ENCODE data around the gene PGM1. TPM values are rescaled to one million over a fixed set of nuclear protein-coding genes. Genes with fewer than 3 reads are reported as not detected.

PGM1 gene
- total RNA-seq, 1 experiment from 2014 or later = 101 TPM

DNA sequence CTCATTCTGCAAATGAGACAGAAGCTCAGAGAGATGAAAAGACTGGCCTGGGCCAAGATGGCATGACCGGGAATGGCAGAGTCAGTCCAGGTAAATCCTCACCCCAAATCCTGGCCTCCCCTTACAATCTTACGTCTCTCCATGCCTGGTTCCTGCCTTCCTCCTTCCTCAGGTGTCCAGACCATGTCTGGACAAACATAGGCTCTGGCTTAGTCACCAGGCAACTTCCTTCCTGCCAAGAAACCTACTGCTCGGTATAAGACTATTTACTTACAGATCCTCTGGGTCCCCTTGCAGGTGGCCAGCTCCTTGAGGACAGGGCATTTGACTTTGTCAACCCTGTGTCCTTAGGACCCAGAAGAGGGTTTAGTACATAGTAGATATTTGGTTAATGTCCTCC lies 111.2 kb downstream of the PGM1 start:
- Histone ChIP-seq H2AFZ (0 out of 2 replicates have a peak overlapping the region, but pooled peaks have one; percentile 5), H3K4me1 (replicated peaks; ENCODE audit: insufficient read depth) (peaks cover 37% of the 10 kb centered on the region), H4K20me1 (ENCODE audit: insufficient read depth) (no peaks in the 10 kb centered on the region), H3K9me2 (ENCODE audit: insufficient read depth) (no peaks in the 10 kb centered on the region), H3K79me2 (ENCODE audit: low read depth) (no peaks in the 10 kb centered on the region), H3K9me3 (ENCODE audit: insufficient read depth, low read depth) (no peaks in the 10 kb centered on the region; the same call in 1 of the 2 replicates), H3F3A (ENCODE audit: insufficient read depth, low read depth) (no peaks in the 10 kb centered on the region), H3K27me3 (ENCODE audit: insufficient read depth, low read depth) (no peaks in the 10 kb centered on the region), H3K27ac (no peak overlapping the region), H3K4me2 (peak overlapping the region; percentile 44), H3K36me3 (ENCODE audit: low read depth) (no peaks in the 10 kb centered on the region), H3K4me3 (no peak overlapping the region)
- BruUV-seq (replicated peaks) = no TSS peak
- DNase-seq = peak; percentile 31 to 76
- POLR2A ChIA-PET (ENCODE audit: unreplicated experiment) = interaction anchor here (0.5 kb wide), 1 partner anchor 1583 kb away, joined by 4 read pairs; no protein-coding TSS in a partner anchor
- intact Hi-C loops (cut with micrococcal nuclease; ENCODE audit: unreplicated experiment) = no loop called here
- CTCF ChIA-PET = interaction anchor here (0.6 kb wide), 1 partner anchor 52 kb away, joined by 4 read pairs; no protein-coding TSS in a partner anchor
- TF ChIP-seq EZH2 (IDR thresholded peaks at IDR 0.05; ENCODE audit: low read depth) = no peak
- TF ChIP-seq, protein P1, sequence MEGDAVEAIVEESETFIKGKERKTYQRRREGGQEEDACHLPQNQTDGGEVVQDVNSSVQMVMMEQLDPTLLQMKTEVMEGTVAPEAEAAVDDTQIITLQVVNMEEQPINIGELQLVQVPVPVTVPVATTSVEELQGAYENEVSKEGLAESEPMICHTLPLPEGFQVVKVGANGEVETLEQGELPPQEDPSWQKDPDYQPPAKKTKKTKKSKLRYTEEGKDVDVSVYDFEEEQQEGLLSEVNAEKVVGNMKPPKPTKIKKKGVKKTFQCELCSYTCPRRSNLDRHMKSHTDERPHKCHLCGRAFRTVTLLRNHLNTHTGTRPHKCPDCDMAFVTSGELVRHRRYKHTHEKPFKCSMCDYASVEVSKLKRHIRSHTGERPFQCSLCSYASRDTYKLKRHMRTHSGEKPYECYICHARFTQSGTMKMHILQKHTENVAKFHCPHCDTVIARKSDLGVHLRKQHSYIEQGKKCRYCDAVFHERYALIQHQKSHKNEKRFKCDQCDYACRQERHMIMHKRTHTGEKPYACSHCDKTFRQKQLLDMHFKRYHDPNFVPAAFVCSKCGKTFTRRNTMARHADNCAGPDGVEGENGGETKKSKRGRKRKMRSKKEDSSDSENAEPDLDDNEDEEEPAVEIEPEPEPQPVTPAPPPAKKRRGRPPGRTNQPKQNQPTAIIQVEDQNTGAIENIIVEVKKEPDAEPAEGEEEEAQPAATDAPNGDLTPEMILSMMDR (conservative IDR thresholded peaks at IDR 0.05) = no peak

DNA sequence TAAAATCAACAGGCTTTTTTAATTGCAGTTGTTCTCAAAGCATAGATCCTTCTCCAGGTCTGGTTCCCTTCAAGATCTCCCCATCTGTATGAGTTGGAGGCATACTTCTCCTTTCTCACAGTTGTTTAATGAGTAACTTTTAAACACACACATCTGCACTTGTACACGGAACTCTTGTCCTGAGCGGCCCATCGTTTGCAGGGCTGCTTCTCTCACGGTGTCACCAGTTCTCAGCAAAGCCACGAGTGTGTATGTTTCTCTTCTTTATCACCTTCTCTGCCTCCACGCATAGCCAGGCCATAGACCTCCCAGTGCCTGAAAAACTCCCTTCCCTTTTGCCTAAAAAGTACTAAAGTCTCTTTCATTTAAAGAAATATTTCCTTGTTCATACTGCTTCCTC lies 111.9 kb downstream of the PGM1 start:
- Histone ChIP-seq H3K36me3 (ENCODE audit: low read depth) (no peaks in the 10 kb centered on the region), H3K79me2 (ENCODE audit: low read depth) (no peaks in the 10 kb centered on the region), H3K4me3 (no peak overlapping the region), H3K4me1 (replicated peaks; ENCODE audit: insufficient read depth) (peaks cover 37% of the 10 kb centered on the region), H4K20me1 (ENCODE audit: insufficient read depth) (no peaks in the 10 kb centered on the region), H3K9me2 (ENCODE audit: insufficient read depth) (no peaks in the 10 kb centered on the region), H3K27ac (no peak overlapping the region), H3K9me3 (ENCODE audit: insufficient read depth, low read depth) (no peaks in the 10 kb centered on the region; the same call in 1 of the 2 replicates), H3F3A (ENCODE audit: insufficient read depth, low read depth) (no peaks in the 10 kb centered on the region), H2AFZ (no peak overlapping the region), H3K4me2 (no peak overlapping the region), H3K27me3 (ENCODE audit: insufficient read depth, low read depth) (no peaks in the 10 kb centered on the region)
- ChIA-PET CTCF (no interaction called here), POLR2A (ENCODE audit: unreplicated experiment) (no interaction called here)
- DNase-seq = no peak
- no peak for TF ChIP-seq EZH2 (IDR thresholded peaks at IDR 0.05; ENCODE audit: low read depth)
- TF ChIP-seq, protein P1 (conservative IDR thresholded peaks at IDR 0.05) = no peak
- intact Hi-C loops (cut with micrococcal nuclease; ENCODE audit: unreplicated experiment) = no loop called here
- no TSS peak for BruUV-seq (replicated peaks)

DNA sequence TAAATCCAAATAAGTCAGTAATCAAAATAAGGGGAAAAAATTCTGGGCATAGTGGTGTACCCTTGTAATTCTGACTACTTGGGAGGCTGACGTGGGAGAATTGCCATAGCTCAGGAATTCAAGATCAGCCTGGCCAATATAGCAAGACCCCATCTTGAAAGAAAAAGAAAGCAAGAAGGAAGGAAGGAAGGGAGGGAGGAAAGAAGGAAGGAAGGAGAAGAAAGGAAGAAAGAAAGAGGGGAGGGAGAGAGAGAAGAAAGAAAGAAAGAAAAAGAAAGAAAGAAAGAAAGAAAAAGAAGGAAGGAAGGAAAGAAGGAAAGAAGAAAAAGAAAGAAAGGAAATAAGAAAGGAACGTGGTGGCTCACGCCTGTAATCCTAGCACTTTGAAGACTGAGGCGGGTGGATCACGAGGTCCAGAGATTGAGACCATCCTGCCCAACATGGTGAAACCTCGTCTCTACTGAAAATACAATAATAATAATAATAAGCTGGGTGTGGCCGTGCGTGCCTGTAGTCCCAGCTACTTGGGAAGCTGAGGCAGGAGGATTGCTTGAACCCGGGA lies 116.1 kb downstream of the PGM1 start:
- Histone ChIP-seq H3F3A (ENCODE audit: insufficient read depth, low read depth) (no peaks in the 10 kb centered on the region), H3K4me2 (no peak overlapping the region), H3K9me3 (ENCODE audit: insufficient read depth, low read depth) (no peaks in the 10 kb centered on the region; the same call in 1 of the 2 replicates), H3K4me1 (replicated peaks; ENCODE audit: insufficient read depth) (peaks cover 12% of the 10 kb centered on the region), H3K36me3 (ENCODE audit: low read depth) (no peaks in the 10 kb centered on the region), H3K9me2 (ENCODE audit: insufficient read depth) (no peaks in the 10 kb centered on the region), H3K27me3 (ENCODE audit: insufficient read depth, low read depth) (no peaks in the 10 kb centered on the region), H4K20me1 (ENCODE audit: insufficient read depth) (no peaks in the 10 kb centered on the region), H3K79me2 (ENCODE audit: low read depth) (no peaks in the 10 kb centered on the region), H3K27ac (no peak overlapping the region), H3K4me3 (no peak overlapping the region), H2AFZ (no peak overlapping the region)
- intact Hi-C loops (cut with micrococcal nuclease; ENCODE audit: unreplicated experiment) = no loop called here
- BruUV-seq (replicated peaks) = no TSS peak
- no peak for TF ChIP-seq EZH2 (IDR thresholded peaks at IDR 0.05; ENCODE audit: low read depth)
- TF ChIP-seq, protein P1 (conservative IDR thresholded peaks at IDR 0.05) = no peak
- no peak for DNase-seq
- POLR2A ChIA-PET (ENCODE audit: unreplicated experiment) = no interaction called here
- CTCF ChIA-PET = no interaction called here

Other genes with a start within 250 kb of the PGM1 start
- gene ALG6, start 225.8 kb upstream of the PGM1 start, total RNA-seq (2021) = 11.2 and 14.7 TPM in 2 replicates
- gene ITGB3BP, start 70.2 kb upstream of the PGM1 start, total RNA-seq (2021) = 61.7 and 79.2 TPM in 2 replicates
- 7.7 and 11.2 TPM in 2 replicates for gene EFCAB7, start 69.9 kb upstream of the PGM1 start, total RNA-seq (2021)
- 16.0 and 19.0 TPM in 2 replicates for gene ROR1, start 180.6 kb downstream of the PGM1 start, total RNA-seq (2021)